Measurements from ENCODE around the gene CCNH.

- TF ChIP-seq CTCF (IDR thresholded peaks at IDR 0.05; ENCODE audit: low read depth, low read length) = no peak
- no peak for TF ChIP-seq MAX (IDR thresholded peaks at IDR 0.05; ENCODE audit: low read depth, low read length)
- TF ChIP-seq POLR2A (IDR thresholded peaks at IDR 0.05; ENCODE audit: extremely low read depth, insufficient read length) = no peak
These were observed 22.0 kb downstream of the CCNH start for GRCh38 chr5:87390576-87391199.
